ENCODE results near the gene PLEKHH2. TPM values are rescaled to one million over a fixed set of nuclear protein-coding genes. Genes with fewer than 3 reads are reported as not detected.

Gene PLEKHH2
- total RNA-seq, 1 donor from 2014 or later: 0.11 TPM

DNA sequence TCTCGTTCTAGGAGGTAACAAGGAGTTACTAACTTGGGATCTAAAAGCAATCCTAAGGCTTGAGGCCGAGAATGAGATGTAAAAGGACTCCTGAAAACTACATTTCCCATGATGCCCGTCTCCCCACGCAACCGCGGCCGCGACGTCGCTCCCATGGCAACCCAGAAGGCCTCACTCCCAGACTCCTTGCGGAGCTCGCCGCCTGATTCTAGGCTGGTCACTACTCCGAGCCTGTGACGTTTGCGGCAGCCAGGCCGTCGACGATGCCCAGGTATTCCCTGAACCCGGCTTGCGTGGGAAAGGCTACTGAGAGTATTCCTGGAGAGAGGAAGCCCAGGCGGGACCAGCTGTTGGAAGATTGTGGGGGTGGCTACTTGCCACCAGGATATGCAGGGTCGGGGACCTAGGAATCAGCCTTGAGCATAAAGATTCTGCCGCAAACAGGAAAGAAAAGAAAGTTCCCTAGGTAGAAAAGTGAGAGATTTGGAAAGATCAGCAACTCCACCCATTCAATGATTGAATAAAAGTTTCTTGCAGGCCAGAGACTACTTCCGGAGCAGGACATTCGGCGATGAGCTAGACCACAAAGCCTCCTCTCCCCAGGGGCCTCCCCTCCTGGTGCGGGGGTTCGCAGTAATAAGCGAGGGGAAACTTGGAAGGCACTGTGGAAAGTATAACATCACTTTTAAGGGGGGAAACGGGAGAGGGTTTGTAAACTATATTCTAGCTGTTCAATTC, 137.0 kb downstream of the PLEKHH2 start, which contains the start of gene DYNC2LI1:
TSS of gene DYNC2LI1 (plus strand) at position 164 of the 738 bp plus-strand sequence. CDS start at position 264, 100 bp downstream.
- Mint-ChIP-seq H3K4me3 (peak within 1 kb of the TSS; percentile 100), H3K4me1 (peaks cover 12% of the 10 kb centered on the region), H3K36me3 (ENCODE audit: low read depth) (peaks cover 8% of the 10 kb centered on the region), H3K27me3 (peaks cover 4% of the 10 kb centered on the region), H3K9me3 (no peaks in the 10 kb centered on the region), H3K27ac (peak within 1 kb of the TSS; percentile 85)
- ATAC-seq (ENCODE audit: low read depth): peak; percentile 98
- intact Hi-C loops (cut with micrococcal nuclease): loop anchor here (1.0 to 10.0 kb wide), 3 partner anchors 139 to 394 kb away; partner anchors contain the start of genes PLEKHH2 and PPM1B
- no peak for TF ChIP-seq CTCF (IDR thresholded peaks at IDR 0.05)
- CTCF ChIA-PET: no interaction called here
- POLR2A ChIA-PET: interaction anchor here (0.6 to 1.1 kb wide), 2 partner anchors 10 to 1227 kb away, joined by 3 read pairs; no protein-coding TSS in a partner anchor
- DNase-seq: peak; percentile 75

DNA sequence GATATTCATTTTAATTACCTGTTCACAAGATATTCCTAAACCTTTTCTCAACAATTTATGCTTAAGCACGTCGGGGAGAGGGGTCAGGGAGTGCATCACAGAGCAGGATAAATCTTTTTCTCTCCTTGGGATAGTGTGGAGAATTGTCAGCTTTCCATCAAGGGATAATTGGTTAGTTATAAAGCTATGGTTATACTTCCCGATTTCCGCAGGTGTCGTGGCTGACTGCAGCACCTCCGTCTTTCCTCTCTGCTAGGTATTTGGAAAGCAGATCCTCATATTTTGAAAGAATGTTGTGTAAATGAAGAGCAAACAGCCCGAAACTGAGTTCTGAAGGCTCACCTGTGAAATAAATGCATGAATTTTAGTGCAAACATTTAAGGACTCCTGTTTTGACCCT, 137.6 kb downstream of the PLEKHH2 start:
- intact Hi-C loops (cut with micrococcal nuclease): loop anchor here (2.0 to 10.0 kb wide), 2 partner anchors 140 to 222 kb away; partner anchors contain the start of gene PLEKHH2
- Mint-ChIP-seq H3K27me3 (peaks cover 4% of the 10 kb centered on the region), H3K4me3 (peak overlapping the region; percentile 100), H3K4me1 (peaks cover 12% of the 10 kb centered on the region), H3K36me3 (ENCODE audit: low read depth) (peaks cover 8% of the 10 kb centered on the region), H3K27ac (no peak overlapping the region), H3K9me3 (no peaks in the 10 kb centered on the region)
- no peak for TF ChIP-seq CTCF (IDR thresholded peaks at IDR 0.05)
- no peak for DNase-seq
- CTCF ChIA-PET: no interaction called here
- ATAC-seq (ENCODE audit: low read depth): no peak
- POLR2A ChIA-PET: interaction anchor here (1.1 kb wide), 1 partner anchor 1227 kb away, joined by 3 read pairs; no protein-coding TSS in a partner anchor

DNA sequence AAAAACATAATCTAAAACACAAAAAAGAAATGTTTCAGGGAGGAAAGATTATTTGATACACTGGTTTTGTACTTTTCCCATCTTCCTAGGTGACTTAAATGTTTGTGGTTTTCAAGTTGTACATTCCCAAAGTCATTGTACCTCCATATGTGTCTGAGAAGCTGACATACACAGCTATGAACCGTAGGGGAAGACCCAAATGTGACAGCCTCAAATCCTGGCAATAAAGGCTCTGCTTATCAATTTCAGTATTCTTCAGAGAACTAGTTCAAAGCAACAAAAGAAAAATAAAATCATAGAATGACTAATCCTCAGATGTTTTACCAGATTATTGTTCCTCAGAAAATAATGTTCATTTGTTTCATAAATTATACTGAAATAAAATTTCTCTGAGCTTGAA, 139.3 kb downstream of the PLEKHH2 start:
- no peak overlapping the region for H3K4me3 Mint-ChIP-seq
- DNase-seq: no peak
- H3K9me3 Mint-ChIP-seq: no peaks in the 10 kb centered on the region
- no peaks in the 10 kb centered on the region for H3K27me3 Mint-ChIP-seq
- no peak for ATAC-seq (ENCODE audit: low read depth)
- intact Hi-C loops (cut with micrococcal nuclease): loop anchor here (10.0 kb wide), 1 partner anchor 142 kb away; the partner anchor contains the start of gene PLEKHH2
- no peak for TF ChIP-seq CTCF (IDR thresholded peaks at IDR 0.05)
- POLR2A ChIA-PET: no interaction called here
- CTCF ChIA-PET: no interaction called here
- peaks cover 12% of the 10 kb centered on the region for H3K4me1 Mint-ChIP-seq
- H3K36me3 Mint-ChIP-seq (ENCODE audit: low read depth): peaks cover 8% of the 10 kb centered on the region
- H3K27ac Mint-ChIP-seq: no peak overlapping the region

GRCh38 chr2:43777306-43777926, 140.4 kb downstream of the PLEKHH2 start:
- peaks cover 8% of the 10 kb centered on the region for H3K36me3 Mint-ChIP-seq (ENCODE audit: low read depth)
- ATAC-seq (ENCODE audit: low read depth) (no peak), DNase-seq (no peak)
- ChIA-PET POLR2A (no interaction called here), CTCF (no interaction called here)
- H3K9me3 Mint-ChIP-seq: no peaks in the 10 kb centered on the region
- TF ChIP-seq CTCF (IDR thresholded peaks at IDR 0.05): no peak
- no peak overlapping the region for H3K4me3 Mint-ChIP-seq
- peaks cover 12% of the 10 kb centered on the region for H3K4me1 Mint-ChIP-seq
- H3K27ac Mint-ChIP-seq: no peak overlapping the region
- intact Hi-C loops (cut with micrococcal nuclease): loop anchor here (10.0 kb wide), 1 partner anchor 143 kb away; the partner anchor contains the start of gene PLEKHH2
- H3K27me3 Mint-ChIP-seq: no peaks in the 10 kb centered on the region

DNA sequence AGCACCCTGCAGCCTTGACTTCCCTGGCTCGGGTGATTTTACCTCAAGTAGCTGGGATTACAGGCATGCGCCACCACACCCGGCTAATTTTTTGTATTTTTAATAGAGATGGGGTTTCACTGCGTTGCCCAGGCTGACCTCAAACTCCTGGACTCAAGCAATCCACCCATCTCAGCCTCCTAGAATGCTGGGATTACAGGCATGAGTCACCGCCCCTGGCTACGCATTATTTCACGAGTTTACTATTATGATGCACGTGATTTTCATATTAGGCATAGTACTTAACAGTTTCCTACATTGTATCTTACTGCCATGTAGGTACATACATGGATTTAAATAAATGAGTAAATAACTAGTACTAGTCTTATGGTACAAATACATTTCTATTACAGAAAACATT, 141.2 kb downstream of the PLEKHH2 start:
- DNase-seq: no peak
- no peak for TF ChIP-seq CTCF (IDR thresholded peaks at IDR 0.05)
- Mint-ChIP-seq H3K36me3 (ENCODE audit: low read depth) (peaks cover 8% of the 10 kb centered on the region), H3K27ac (no peak overlapping the region), H3K4me3 (no peak overlapping the region), H3K27me3 (no peaks in the 10 kb centered on the region), H3K4me1 (peaks cover 12% of the 10 kb centered on the region), H3K9me3 (no peaks in the 10 kb centered on the region)
- ChIA-PET POLR2A (no interaction called here), CTCF (no interaction called here)
- ATAC-seq (ENCODE audit: low read depth): no peak
- intact Hi-C loops (cut with micrococcal nuclease): loop anchor here (10.0 kb wide), 1 partner anchor 143 kb away; the partner anchor contains the start of gene PLEKHH2
